DND-41 (cell line): ENCODE data around the gene RFK.
"Not testable (repeated sequence)": the region's sequence is repeated elsewhere in the genome, so short reads cannot be mapped to it uniquely, and the experiment has no call there.

Source experiments
- ATAC-seq: fragments of 200-7000 bp; cut with Tn5 transposase; 3 replicates; pipeline ENCODE4 v1.9.1; 2021; ENCODE audit warnings: low read depth; ENCODE audit not compliant: insufficient read depth
- DNase-seq: peaks from one replicate; pipeline ENCODE4 v3.0.0-alpha.2; 2020
- H2AFZ ChIP-seq: 2 replicates; pipeline ENCODE4 v1.6.0; 2012; ENCODE audit warnings: low read depth, low read length
- H3K27ac ChIP-seq: 2 replicates; pipeline ENCODE4 v1.5.1; 2012; ENCODE audit warnings: low read length, inconsistent platforms
- H3K27me3 ChIP-seq: fragments of 200-600 bp; sonication (generic); 2 replicates; pipeline ENCODE4 v1.6.0; 2012; ENCODE audit warnings: low read length, mild to moderate bottlenecking, inconsistent platforms; ENCODE audit not compliant: insufficient read depth, poor library complexity
- H3K36me3 ChIP-seq: 2 replicates; pipeline ENCODE4 v1.5.1; 2012; ENCODE audit warnings: low read length, inconsistent platforms; ENCODE audit not compliant: insufficient read depth
- H3K4me1 ChIP-seq: 2 replicates; pipeline ENCODE4 v1.5.1; 2012; ENCODE audit warnings: mild to moderate bottlenecking, low read length; ENCODE audit not compliant: insufficient read depth
- H3K4me2 ChIP-seq: 2 replicates; pipeline ENCODE4 v1.6.0; 2012; ENCODE audit warnings: mild to moderate bottlenecking, moderate library complexity, low read length, inconsistent platforms; ENCODE audit not compliant: insufficient read depth
- H3K4me3 ChIP-seq, 2 experiments: fragments of 200-600 bp in 1 of 2; shearing (Covaris generic) in 1 of 2; 2 replicates each; pipeline ENCODE4 v1.5.1; 2012 to 2016; ENCODE audit warnings: inconsistent platforms in 2 of 2, low read length in 2 of 2, mild to moderate bottlenecking in 2 of 2, low read depth in 1 of 2, moderate library complexity in 1 of 2
- H3K79me2 ChIP-seq: 2 replicates; pipeline ENCODE4 v1.6.0; 2012; ENCODE audit warnings: low read length, inconsistent platforms; ENCODE audit not compliant: insufficient read depth
- H3K9ac ChIP-seq: 2 replicates; pipeline ENCODE4 v1.6.0; 2012; ENCODE audit warnings: low read depth, mild to moderate bottlenecking, inconsistent platforms, low read length, moderate library complexity
- H3K9me3 ChIP-seq: 2 replicates; pipeline ENCODE4 v1.5.1; 2012; ENCODE audit warnings: low read length, moderate library complexity, mild to moderate bottlenecking, inconsistent platforms; ENCODE audit not compliant: insufficient read depth, severe bottlenecking
- H4K20me1 ChIP-seq: 2 replicates; pipeline ENCODE4 v1.6.0; 2012; ENCODE audit warnings: low read length; ENCODE audit not compliant: insufficient read depth
- CTCF ChIP-seq: IDR thresholded peaks from 2 replicates; pipeline ENCODE4 v1.5.1; 2012; ENCODE audit warnings: borderline replicate concordance, low read length, moderate library complexity, mild to moderate bottlenecking; ENCODE audit not compliant: poor library complexity, severe bottlenecking; ENCODE audit errors: extremely low read depth
- EZH2 ChIP-seq: IDR thresholded peaks from 3 replicates; pipeline ENCODE4 v1.6.1; 2012; ENCODE audit warnings: borderline replicate concordance, low read depth, mild to moderate bottlenecking, moderate library complexity, low read length, inconsistent platforms; ENCODE audit not compliant: severe bottlenecking

Gene RFK

GRCh38 chr9:76366275-76366674 lies 28.0 kb downstream of the RFK start:
- Histone ChIP-seq H3K36me3 (no peaks in the 10 kb centered on the region), H3K4me3 (no peak overlapping the region), H3K27ac (no peak overlapping the region), H3K4me1 (peaks cover 6% of the 10 kb centered on the region; the same call in 1 of the 2 replicates), H4K20me1 (no peaks in the 10 kb centered on the region), H3K27me3 (no peaks in the 10 kb centered on the region), H3K9ac (no peak overlapping the region), H3K79me2 (no peaks in the 10 kb centered on the region), H2AFZ (no peak overlapping the region), H3K4me2 (no peak overlapping the region), H3K9me3 (no peaks in the 10 kb centered on the region)
- DNase-seq (no peak), ATAC-seq (no peak)
- TF ChIP-seq CTCF (no peak), EZH2 (no peak)

DNA sequence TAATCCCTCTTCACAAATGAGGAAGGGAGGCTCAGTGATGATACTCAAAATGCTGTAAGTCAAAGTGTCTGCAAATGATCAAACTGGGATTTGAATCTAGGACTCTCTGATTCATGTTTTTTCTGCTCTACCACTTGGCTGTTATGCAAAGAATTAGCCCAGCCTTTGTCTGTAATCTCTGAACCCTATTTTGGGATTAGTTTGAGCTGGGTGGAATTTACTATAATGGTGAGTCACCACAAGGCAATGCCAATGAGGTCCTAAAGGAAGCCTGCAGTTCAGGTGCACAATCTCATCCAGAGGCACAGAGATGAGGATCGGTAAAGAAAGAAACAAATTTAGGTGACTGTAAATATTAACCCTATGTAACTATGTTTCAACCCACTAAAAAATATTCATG lies 29.2 kb downstream of the RFK start:
- no peak for TF ChIP-seq CTCF
- no peak for TF ChIP-seq EZH2
- no peak for DNase-seq
- ATAC-seq = no peak
- H3K9ac ChIP-seq = no peak overlapping the region
- peaks cover 6% of the 10 kb centered on the region; the same call in 1 of the 2 replicates for H3K4me1 ChIP-seq
- H3K79me2 ChIP-seq = no peaks in the 10 kb centered on the region
- no peak overlapping the region for H3K27ac ChIP-seq
- H3K4me3 ChIP-seq = no peak overlapping the region
- no peaks in the 10 kb centered on the region for H3K9me3 ChIP-seq
- no peaks in the 10 kb centered on the region for H3K27me3 ChIP-seq
- no peak overlapping the region for H3K4me2 ChIP-seq
- H2AFZ ChIP-seq = no peak overlapping the region
- no peaks in the 10 kb centered on the region for H4K20me1 ChIP-seq
- no peaks in the 10 kb centered on the region for H3K36me3 ChIP-seq

GRCh38 chr9:76363032-76363395 lies 31.2 kb downstream of the RFK start:
- no peaks in the 10 kb centered on the region for H3K79me2 ChIP-seq
- TF ChIP-seq CTCF (no peak), EZH2 (no peak)
- DNase-seq (no peak), ATAC-seq (no peak)
- no peak overlapping the region for H3K27ac ChIP-seq
- H3K4me2 ChIP-seq = no peak overlapping the region
- no peaks in the 10 kb centered on the region for H3K9me3 ChIP-seq
- H3K4me1 ChIP-seq = no peaks in the 10 kb centered on the region
- no peaks in the 10 kb centered on the region for H3K36me3 ChIP-seq
- no peak overlapping the region for H3K9ac ChIP-seq
- no peak overlapping the region for H3K4me3 ChIP-seq
- H2AFZ ChIP-seq = no peak overlapping the region
- no peaks in the 10 kb centered on the region for H3K27me3 ChIP-seq
- no peaks in the 10 kb centered on the region for H4K20me1 ChIP-seq

DNA sequence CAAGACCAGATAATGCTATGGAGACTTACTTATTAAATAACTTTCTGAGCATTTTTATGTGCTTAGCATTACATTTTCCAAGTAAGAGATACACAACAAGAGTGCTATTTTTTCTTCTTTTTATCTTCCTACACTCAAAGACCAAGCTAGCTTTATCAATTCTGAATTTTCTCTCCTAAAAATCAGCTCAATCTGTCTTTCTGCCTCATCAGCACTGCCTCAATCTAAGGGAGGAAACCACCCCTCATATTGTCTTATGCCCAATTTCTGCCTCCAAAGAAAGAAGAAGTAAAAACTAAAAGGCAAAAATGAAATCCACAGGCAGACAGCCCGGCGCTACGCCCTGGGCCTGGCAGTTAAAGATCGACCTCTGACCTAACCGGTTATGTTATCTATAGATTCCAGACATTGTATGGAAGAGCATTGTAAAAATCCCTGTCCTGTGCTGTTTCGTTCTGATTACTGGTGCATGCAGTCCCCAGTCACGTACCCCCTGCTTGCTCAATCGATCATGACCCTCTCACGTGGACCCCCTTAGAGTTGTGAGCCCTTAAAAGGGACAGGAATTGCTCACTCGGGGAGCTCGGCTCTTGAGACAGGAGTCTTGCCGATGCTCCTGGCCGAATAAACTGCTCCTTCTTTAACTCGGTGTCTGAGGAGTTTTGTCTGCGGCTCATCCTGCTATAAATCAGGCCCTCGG lies 31.7 kb downstream of the RFK start:
- not testable (repeated sequence) for H3K4me1 ChIP-seq

More for the DNA sequence above, 31.7 kb downstream of the RFK start:
- H3K4me2 ChIP-seq, H2AFZ ChIP-seq, H3K79me2 ChIP-seq, H3K9me3 ChIP-seq, ATAC-seq, H3K36me3 ChIP-seq, DNase-seq, H3K27ac ChIP-seq, H3K9ac ChIP-seq, H3K4me3 ChIP-seq, H4K20me1 ChIP-seq, H3K27me3 ChIP-seq: not testable (repeated sequence)
